ENCODE measurements around the gene ZER1.
A peak's percentile ranks its signal among the peaks of the same experiment; 100 is the strongest.
"Not testable (repeated sequence)": the region's sequence is repeated elsewhere in the genome, so short reads cannot be mapped to it uniquely, and the experiment has no call there.

Gene ZER1

GRCh38 chr9:128705051-128705965, 66.4 kb downstream of the ZER1 start:
- Mint-ChIP-seq H3K9me3 (no peaks in the 10 kb centered on the region), H3K36me3 (ENCODE audit: low read depth) (no peaks in the 10 kb centered on the region), H3K4me1 (ENCODE audit: low read depth) (peaks cover 16% of the 10 kb centered on the region), H3K27me3 (no peaks in the 10 kb centered on the region), H3K4me3 (no peak overlapping the region), H3K27ac (no peak overlapping the region)
- DNase-seq, result no peak

- H3K27ac Mint-ChIP-seq, result no peak overlapping the region
- H3K9me3 Mint-ChIP-seq, result no peaks in the 10 kb centered on the region
- H3K4me3 Mint-ChIP-seq, result no peak overlapping the region
- DNase-seq, result no peak
- peaks cover 16% of the 10 kb centered on the region for H3K4me1 Mint-ChIP-seq (ENCODE audit: low read depth)
- H3K27me3 Mint-ChIP-seq, result no peaks in the 10 kb centered on the region
- H3K36me3 Mint-ChIP-seq (ENCODE audit: low read depth), result no peaks in the 10 kb centered on the region
These were observed 67.4 kb downstream of the ZER1 start for GRCh38 chr9:128704356-128704670.

- no peak for DNase-seq
- no peaks in the 10 kb centered on the region for H3K36me3 Mint-ChIP-seq (ENCODE audit: low read depth)
- H3K4me3 Mint-ChIP-seq, result peak overlapping the region; percentile 76
- peak overlapping the region; percentile 64 for H3K27ac Mint-ChIP-seq
- H3K4me1 Mint-ChIP-seq (ENCODE audit: low read depth), result peaks cover 16% of the 10 kb centered on the region
- H3K27me3 Mint-ChIP-seq, result no peaks in the 10 kb centered on the region
- H3K9me3 Mint-ChIP-seq, result no peaks in the 10 kb centered on the region
These were observed 67.9 kb downstream of the ZER1 start for GRCh38 chr9:128703616-128704355.

GRCh38 chr9:128702949-128703615, 68.6 kb downstream of the ZER1 start:
- Mint-ChIP-seq H3K4me3 (peak overlapping the region; percentile 76), H3K27me3 (no peaks in the 10 kb centered on the region), H3K9me3 (no peaks in the 10 kb centered on the region), H3K4me1 (ENCODE audit: low read depth) (peaks cover 16% of the 10 kb centered on the region), H3K27ac (peak overlapping the region; percentile 64), H3K36me3 (ENCODE audit: low read depth) (no peaks in the 10 kb centered on the region)
- DNase-seq, result peak; percentile 62

GRCh38 chr9:128702445-128702948, 69.2 kb downstream of the ZER1 start, which contains the start of gene PKN3:
TSS of gene PKN3 (plus strand) at chr9:128702503. CDS start at chr9:128702916, 413 bp downstream.
- H3K4me1 Mint-ChIP-seq (ENCODE audit: low read depth), result peaks cover 16% of the 10 kb centered on the region
- H3K4me3 Mint-ChIP-seq, result peak within 1 kb of the TSS; percentile 76
- H3K27me3 Mint-ChIP-seq, result no peaks in the 10 kb centered on the region
- peak within 1 kb of the TSS; percentile 70 for H3K27ac Mint-ChIP-seq
- peak; percentile 91 for DNase-seq
- peaks cover 5% of the 10 kb centered on the region for H3K36me3 Mint-ChIP-seq (ENCODE audit: low read depth)
- no peaks in the 10 kb centered on the region for H3K9me3 Mint-ChIP-seq

GRCh38 chr9:128701227-128701854, 70.4 kb downstream of the ZER1 start:
- DNase-seq, result no peak
- Mint-ChIP-seq H3K9me3 (no peaks in the 10 kb centered on the region), H3K36me3 (ENCODE audit: low read depth) (peaks cover 16% of the 10 kb centered on the region), H3K4me3 (peak overlapping the region; percentile 59), H3K27me3 (no peaks in the 10 kb centered on the region), H3K27ac (no peak overlapping the region), H3K4me1 (ENCODE audit: low read depth) (peaks cover 17% of the 10 kb centered on the region)

- not testable (repeated sequence) for H3K27me3 Mint-ChIP-seq, H3K4me3 Mint-ChIP-seq, H3K9me3 Mint-ChIP-seq, H3K27ac Mint-ChIP-seq, DNase-seq
- Mint-ChIP-seq H3K4me1 (ENCODE audit: low read depth) (peaks cover 18% of the 10 kb centered on the region), H3K36me3 (ENCODE audit: low read depth) (peaks cover 37% of the 10 kb centered on the region)
These were observed 72.5 kb downstream of the ZER1 start for GRCh38 chr9:128699096-128699795.

GRCh38 chr9:128696923-128697707, 74.6 kb downstream of the ZER1 start:
- no peaks in the 10 kb centered on the region for H3K9me3 Mint-ChIP-seq
- no peak for DNase-seq
- H3K4me3 Mint-ChIP-seq, result no peak overlapping the region
- H3K27ac Mint-ChIP-seq, result peak overlapping the region; percentile 38
- no peaks in the 10 kb centered on the region for H3K27me3 Mint-ChIP-seq
- H3K4me1 Mint-ChIP-seq (ENCODE audit: low read depth), result peaks cover 23% of the 10 kb centered on the region
- H3K36me3 Mint-ChIP-seq (ENCODE audit: low read depth), result peaks cover 58% of the 10 kb centered on the region

GRCh38 chr9:128694344-128694743, 77.4 kb downstream of the ZER1 start:
- DNase-seq, result no peak
- H3K4me3 Mint-ChIP-seq, result no peak overlapping the region
- no peaks in the 10 kb centered on the region for H3K27me3 Mint-ChIP-seq
- peaks cover 79% of the 10 kb centered on the region for H3K36me3 Mint-ChIP-seq (ENCODE audit: low read depth)
- peaks cover 24% of the 10 kb centered on the region for H3K4me1 Mint-ChIP-seq (ENCODE audit: low read depth)
- H3K27ac Mint-ChIP-seq, result peak overlapping the region; percentile 71
- H3K9me3 Mint-ChIP-seq, result no peaks in the 10 kb centered on the region

- DNase-seq, H3K9me3 Mint-ChIP-seq, H3K27me3 Mint-ChIP-seq: not testable (repeated sequence)
- Mint-ChIP-seq H3K27ac (peak overlapping the region; percentile 68), H3K4me3 (peak overlapping the region; percentile 6), H3K36me3 (ENCODE audit: low read depth) (peaks cover 79% of the 10 kb centered on the region), H3K4me1 (ENCODE audit: low read depth) (peaks cover 24% of the 10 kb centered on the region)
These were observed 78.0 kb downstream of the ZER1 start for GRCh38 chr9:128693738-128694137.

- DNase-seq, result no peak
- Mint-ChIP-seq H3K4me1 (ENCODE audit: low read depth) (peaks cover 51% of the 10 kb centered on the region), H3K9me3 (no peaks in the 10 kb centered on the region), H3K27me3 (no peaks in the 10 kb centered on the region), H3K4me3 (peak overlapping the region; percentile 95), H3K27ac (peak overlapping the region; percentile 97), H3K36me3 (ENCODE audit: low read depth) (peaks cover 68% of the 10 kb centered on the region)
These were observed 81.1 kb downstream of the ZER1 start for GRCh38 chr9:128690684-128691034.

GRCh38 chr9:128689820-128690683, 81.7 kb downstream of the ZER1 start:
- no peaks in the 10 kb centered on the region for H3K27me3 Mint-ChIP-seq
- DNase-seq, result peak; percentile 64
- no peaks in the 10 kb centered on the region for H3K9me3 Mint-ChIP-seq
- peak overlapping the region; percentile 95 for H3K4me3 Mint-ChIP-seq
- H3K36me3 Mint-ChIP-seq (ENCODE audit: low read depth), result peaks cover 61% of the 10 kb centered on the region
- peak overlapping the region; percentile 97 for H3K27ac Mint-ChIP-seq
- H3K4me1 Mint-ChIP-seq (ENCODE audit: low read depth), result peaks cover 57% of the 10 kb centered on the region
